ENCODE results near the gene DLG2. TPM values are rescaled to one million over a fixed set of nuclear protein-coding genes. Genes with fewer than 3 reads are reported as not detected.

The DLG2 gene
- total RNA-seq, 2 experiments from 2014 or later, result 6.9 to 8.2 TPM

DNA sequence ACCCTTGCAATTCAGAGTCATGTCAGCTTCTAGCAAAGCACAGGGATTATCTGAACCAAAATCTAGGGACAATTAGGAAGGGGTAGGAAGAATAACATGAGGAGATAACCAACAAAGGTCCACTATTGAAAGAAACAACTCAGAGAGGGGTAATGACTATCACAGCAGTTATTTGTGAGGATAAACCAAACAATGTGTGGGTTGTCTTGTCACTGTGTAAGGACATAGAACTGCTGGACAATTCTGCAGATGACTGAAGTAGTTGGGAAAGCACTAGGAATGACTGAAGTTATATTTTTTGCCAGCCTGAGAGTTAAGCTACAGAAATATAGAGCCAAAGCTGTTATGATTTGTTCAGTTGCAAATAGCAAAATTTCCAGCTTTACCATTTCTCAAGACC is 1482.6 kb downstream of the DLG2 start:
- ChIA-PET CTCF (ENCODE audit: unreplicated experiment) (no interaction called here), POLR2A (interaction anchor here (0.5 kb wide), 1 partner anchor 101 kb away, joined by 3 read pairs; no protein-coding TSS in a partner anchor)
- H3K9me3 ChIP-seq (ENCODE audit: low read length), result no peaks in the 10 kb centered on the region
- no peak for DNase-seq (ENCODE audit: low spot score)
- H3K9me2 ChIP-seq (ENCODE audit: insufficient read depth, low read length), result no peaks in the 10 kb centered on the region
- H3K4me1 ChIP-seq (ENCODE audit: insufficient read depth, low read length, poor library complexity, severe bottlenecking), result no peaks in the 10 kb centered on the region
- BruUV-seq (replicated peaks), result no TSS peak
- no peak overlapping the region for H3K27ac ChIP-seq (ENCODE audit: low read depth, low read length, poor library complexity, severe bottlenecking)
- intact Hi-C loops (cut with micrococcal nuclease; ENCODE audit: unreplicated experiment), result no loop called here
- no peak overlapping the region for H3K4me2 ChIP-seq (ENCODE audit: low read length)
- TF ChIP-seq, protein P1, sequence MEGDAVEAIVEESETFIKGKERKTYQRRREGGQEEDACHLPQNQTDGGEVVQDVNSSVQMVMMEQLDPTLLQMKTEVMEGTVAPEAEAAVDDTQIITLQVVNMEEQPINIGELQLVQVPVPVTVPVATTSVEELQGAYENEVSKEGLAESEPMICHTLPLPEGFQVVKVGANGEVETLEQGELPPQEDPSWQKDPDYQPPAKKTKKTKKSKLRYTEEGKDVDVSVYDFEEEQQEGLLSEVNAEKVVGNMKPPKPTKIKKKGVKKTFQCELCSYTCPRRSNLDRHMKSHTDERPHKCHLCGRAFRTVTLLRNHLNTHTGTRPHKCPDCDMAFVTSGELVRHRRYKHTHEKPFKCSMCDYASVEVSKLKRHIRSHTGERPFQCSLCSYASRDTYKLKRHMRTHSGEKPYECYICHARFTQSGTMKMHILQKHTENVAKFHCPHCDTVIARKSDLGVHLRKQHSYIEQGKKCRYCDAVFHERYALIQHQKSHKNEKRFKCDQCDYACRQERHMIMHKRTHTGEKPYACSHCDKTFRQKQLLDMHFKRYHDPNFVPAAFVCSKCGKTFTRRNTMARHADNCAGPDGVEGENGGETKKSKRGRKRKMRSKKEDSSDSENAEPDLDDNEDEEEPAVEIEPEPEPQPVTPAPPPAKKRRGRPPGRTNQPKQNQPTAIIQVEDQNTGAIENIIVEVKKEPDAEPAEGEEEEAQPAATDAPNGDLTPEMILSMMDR (conservative IDR thresholded peaks at IDR 0.05; ENCODE audit: low read length), result no peak
- no peak for TF ChIP-seq EZH2phosphoT487 (IDR thresholded peaks at IDR 0.05; ENCODE audit: borderline replicate concordance, low read depth, low read length)
- no peaks in the 10 kb centered on the region for H4K20me1 ChIP-seq (ENCODE audit: insufficient read depth, low read length)
- H3K36me3 ChIP-seq (ENCODE audit: insufficient read depth, low read length), result no peaks in the 10 kb centered on the region
- H3K4me3 ChIP-seq (ENCODE audit: low read depth, low read length, poor library complexity, severe bottlenecking), result no peak overlapping the region
- no peak overlapping the region for H2AFZ ChIP-seq (ENCODE audit: low read length)
- H3K79me2 ChIP-seq (ENCODE audit: insufficient read depth, low read depth, low read length), result no peaks in the 10 kb centered on the region

DNA sequence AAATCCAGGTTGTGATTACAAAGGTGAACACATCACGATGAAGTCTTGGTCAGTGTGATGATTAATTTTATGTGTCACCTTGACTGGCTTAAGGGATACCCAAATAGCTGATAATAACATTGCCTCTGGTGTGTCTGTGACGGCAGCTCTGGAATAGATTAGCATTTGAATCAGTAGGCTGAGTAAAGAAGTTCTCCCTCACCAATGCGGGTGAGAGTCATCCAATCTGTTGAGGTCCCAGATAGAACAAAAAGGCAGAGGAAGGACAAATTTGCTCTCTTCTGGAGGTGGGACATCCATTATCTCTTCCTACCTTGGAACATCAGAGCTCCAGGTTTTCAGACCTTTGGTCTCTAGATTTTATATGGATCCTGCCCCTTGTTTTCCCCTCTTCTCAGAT is 1484.7 kb downstream of the DLG2 start:
- ChIA-PET POLR2A (interaction anchor here (1.0 kb wide), 2 partner anchors 9 to 16 kb away, joined by 3 read pairs; no protein-coding TSS in a partner anchor), CTCF (ENCODE audit: unreplicated experiment) (no interaction called here)
- no peaks in the 10 kb centered on the region for H3K36me3 ChIP-seq (ENCODE audit: insufficient read depth, low read length)

More for the DNA sequence above, 1484.7 kb downstream of the DLG2 start:
- DNase-seq (ENCODE audit: low spot score), result no peak
- Histone ChIP-seq H3K9me2 (ENCODE audit: insufficient read depth, low read length) (no peaks in the 10 kb centered on the region), H4K20me1 (ENCODE audit: insufficient read depth, low read length) (no peaks in the 10 kb centered on the region), H3K4me3 (ENCODE audit: low read depth, low read length, poor library complexity, severe bottlenecking) (no peak overlapping the region), H3K79me2 (ENCODE audit: insufficient read depth, low read depth, low read length) (no peaks in the 10 kb centered on the region), H3K9me3 (ENCODE audit: low read length) (no peaks in the 10 kb centered on the region), H3K4me2 (ENCODE audit: low read length) (no peak overlapping the region), H3K4me1 (ENCODE audit: insufficient read depth, low read length, poor library complexity, severe bottlenecking) (no peaks in the 10 kb centered on the region), H3K27ac (ENCODE audit: low read depth, low read length, poor library complexity, severe bottlenecking) (no peak overlapping the region), H2AFZ (ENCODE audit: low read length) (no peak overlapping the region)
- intact Hi-C loops (cut with micrococcal nuclease; ENCODE audit: unreplicated experiment), result no loop called here
- no TSS peak for BruUV-seq (replicated peaks)
- no peak for TF ChIP-seq EZH2phosphoT487 (IDR thresholded peaks at IDR 0.05; ENCODE audit: borderline replicate concordance, low read depth, low read length)
- TF ChIP-seq, protein P1 (conservative IDR thresholded peaks at IDR 0.05; ENCODE audit: low read length), result no peak
